Measurements from ENCODE around the gene GCLC.
"Not testable (repeated sequence)": the region's sequence is repeated elsewhere in the genome, so short reads cannot be mapped to it uniquely, and the experiment has no call there.

GCLC gene

DNA sequence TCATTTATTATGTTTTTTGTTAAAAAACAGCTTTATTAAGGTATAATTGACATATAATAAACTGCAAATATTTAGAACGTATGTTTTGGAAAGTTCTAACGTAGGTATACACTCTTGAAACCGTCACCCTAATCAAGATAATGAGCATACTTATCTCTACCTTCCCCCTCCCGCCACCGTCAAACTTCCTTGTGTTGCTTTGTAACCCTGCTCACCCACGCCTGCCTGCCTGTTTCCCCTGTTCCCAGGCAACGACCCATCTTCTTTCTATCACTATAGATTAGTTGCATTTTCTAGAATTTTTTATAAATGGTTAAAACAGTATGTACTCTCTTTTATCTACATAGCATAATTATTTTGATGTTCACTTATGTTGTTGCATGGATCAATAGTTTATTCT is 33.5 kb upstream of the GCLC start:
- DNase-seq (ENCODE audit: insufficient read length, low spot score) (no peak), FAIRE-seq (no peak)
- TF ChIP-seq, protein P1, sequence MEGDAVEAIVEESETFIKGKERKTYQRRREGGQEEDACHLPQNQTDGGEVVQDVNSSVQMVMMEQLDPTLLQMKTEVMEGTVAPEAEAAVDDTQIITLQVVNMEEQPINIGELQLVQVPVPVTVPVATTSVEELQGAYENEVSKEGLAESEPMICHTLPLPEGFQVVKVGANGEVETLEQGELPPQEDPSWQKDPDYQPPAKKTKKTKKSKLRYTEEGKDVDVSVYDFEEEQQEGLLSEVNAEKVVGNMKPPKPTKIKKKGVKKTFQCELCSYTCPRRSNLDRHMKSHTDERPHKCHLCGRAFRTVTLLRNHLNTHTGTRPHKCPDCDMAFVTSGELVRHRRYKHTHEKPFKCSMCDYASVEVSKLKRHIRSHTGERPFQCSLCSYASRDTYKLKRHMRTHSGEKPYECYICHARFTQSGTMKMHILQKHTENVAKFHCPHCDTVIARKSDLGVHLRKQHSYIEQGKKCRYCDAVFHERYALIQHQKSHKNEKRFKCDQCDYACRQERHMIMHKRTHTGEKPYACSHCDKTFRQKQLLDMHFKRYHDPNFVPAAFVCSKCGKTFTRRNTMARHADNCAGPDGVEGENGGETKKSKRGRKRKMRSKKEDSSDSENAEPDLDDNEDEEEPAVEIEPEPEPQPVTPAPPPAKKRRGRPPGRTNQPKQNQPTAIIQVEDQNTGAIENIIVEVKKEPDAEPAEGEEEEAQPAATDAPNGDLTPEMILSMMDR (IDR thresholded peaks at IDR 0.05; ENCODE audit: insufficient read depth, missing control alignments), result no peak

DNA sequence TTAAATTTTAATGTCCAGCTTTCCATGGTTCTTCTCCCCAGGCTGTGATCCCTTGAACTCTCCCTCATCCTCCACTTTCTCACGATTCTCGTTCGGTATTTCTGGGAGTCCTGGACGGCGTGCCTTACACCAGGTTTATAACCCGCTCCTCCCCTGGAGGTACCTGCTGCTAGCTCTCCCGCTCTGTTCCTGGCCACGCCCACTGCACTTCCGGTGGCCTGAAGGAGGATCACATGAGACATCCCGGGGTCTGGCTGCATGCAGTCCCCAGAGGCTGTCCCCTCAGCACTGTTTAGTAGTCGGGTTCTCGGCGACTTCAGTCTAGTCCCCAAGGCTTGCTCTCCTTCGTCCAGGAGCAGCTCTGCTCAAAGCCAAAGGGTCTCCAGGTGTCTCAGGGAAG is 28.4 kb upstream of the GCLC start:
- TF ChIP-seq, protein P1 (IDR thresholded peaks at IDR 0.05; ENCODE audit: insufficient read depth, missing control alignments), result no peak
- no peak for FAIRE-seq
- DNase-seq (ENCODE audit: insufficient read length, low spot score), result no peak

DNA sequence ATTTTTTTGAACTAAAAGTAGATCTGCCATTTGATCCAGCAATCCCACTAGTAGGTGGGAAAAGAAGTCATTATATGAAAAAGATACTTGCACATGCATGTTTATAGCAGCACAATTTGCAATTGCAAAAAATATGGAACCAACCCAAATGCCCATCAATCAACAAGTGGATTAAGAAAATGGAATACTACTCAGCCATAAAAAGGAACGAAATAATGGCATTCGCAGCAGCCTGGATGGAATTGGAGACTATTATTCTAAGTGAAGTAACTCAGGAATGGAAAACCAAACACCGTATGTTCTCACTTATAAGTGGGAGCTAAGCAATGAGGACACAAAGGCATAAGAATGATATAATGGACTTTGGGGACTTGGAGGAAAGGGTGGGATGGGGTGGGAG is 27.5 kb upstream of the GCLC start:
- FAIRE-seq; DNase-seq (ENCODE audit: insufficient read length, low spot score): not testable (repeated sequence)

DNA sequence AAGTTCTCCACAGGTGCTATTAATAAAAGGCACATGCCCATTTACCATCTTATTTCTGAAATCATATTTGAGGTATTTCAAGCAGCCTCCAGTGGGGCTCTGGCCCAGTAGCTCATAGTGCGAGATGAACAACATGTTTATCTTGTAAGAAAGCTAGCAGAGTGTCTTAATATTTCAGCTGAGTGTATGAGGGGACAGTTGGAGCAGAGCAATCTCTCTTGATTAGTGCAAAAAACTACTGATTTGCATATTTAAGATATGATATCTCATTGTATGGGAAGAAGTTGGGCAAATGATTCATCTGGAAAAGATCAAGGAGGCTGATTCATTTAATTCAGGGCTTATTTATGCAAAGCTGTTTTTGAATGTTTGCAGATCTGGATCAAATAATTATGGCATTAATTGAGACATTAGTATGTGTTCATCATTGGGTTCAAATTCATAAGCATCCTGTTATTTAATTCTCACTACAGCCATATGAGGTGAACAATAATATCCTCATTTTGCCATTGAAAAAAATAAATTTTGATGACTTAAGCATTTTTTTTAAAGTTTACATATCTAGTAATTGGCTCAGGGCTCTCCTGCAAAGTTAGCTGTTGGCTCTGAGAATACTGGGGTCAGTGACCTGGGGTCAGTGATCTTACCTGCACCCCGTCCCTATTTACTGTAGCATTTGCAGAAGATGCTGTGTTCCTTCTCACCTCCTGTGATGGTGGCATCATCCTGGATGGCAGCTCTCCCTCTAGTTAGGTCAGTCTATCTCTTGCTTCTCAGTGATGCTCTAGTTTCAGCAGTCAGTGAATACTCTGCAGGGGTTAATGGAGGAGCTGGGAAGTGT is 24.1 kb upstream of the GCLC start:
- TF ChIP-seq, protein P1 (IDR thresholded peaks at IDR 0.05; ENCODE audit: insufficient read depth, missing control alignments), result no peak
- FAIRE-seq (no peak), DNase-seq (ENCODE audit: insufficient read length, low spot score) (no peak)

DNA sequence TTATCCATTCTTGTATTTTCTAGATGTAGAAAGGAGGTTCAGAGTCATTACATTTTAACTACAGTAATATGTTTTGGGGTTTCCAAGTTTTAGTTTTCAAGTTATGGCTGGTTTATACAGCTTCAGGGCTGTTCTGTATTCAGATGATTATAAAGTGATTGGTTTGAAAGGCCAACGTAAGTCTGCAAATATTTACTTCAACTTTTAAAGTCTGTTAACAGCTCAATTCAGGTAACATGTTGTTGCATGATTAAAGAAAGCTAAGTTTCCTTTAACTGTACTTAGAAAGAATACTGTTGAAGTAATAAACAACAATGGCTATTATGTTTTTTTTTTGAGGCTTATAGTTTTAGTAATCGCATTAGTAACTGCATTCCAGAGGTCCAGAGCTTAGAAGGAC is 22.8 kb upstream of the GCLC start:
- FAIRE-seq, result no peak
- TF ChIP-seq, protein P1 (IDR thresholded peaks at IDR 0.05; ENCODE audit: insufficient read depth, missing control alignments), result no peak
- no peak for DNase-seq (ENCODE audit: insufficient read length, low spot score)

DNA sequence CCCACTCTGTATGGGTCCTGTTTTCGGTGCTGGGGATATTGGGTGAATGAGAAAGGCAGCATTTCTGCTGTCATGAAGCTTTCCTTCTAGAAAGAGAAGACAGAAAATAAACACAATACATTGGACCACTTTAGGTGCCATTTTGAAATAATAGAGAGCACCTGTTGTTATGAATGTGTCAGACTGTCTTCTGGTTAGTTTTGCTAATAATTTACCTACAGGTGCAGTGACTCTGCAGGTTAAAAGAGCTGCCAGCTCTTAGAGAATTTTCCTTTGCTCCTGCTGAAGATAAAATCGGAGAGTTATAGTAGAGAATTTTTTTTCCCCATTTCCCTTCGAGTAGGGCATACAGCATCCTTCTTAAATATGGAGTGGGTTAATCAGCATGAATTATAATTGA is 21.9 kb upstream of the GCLC start:
- FAIRE-seq, result no peak
- no peak for DNase-seq (ENCODE audit: insufficient read length, low spot score)
- TF ChIP-seq, protein P1 (IDR thresholded peaks at IDR 0.05; ENCODE audit: insufficient read depth, missing control alignments), result no peak

DNA sequence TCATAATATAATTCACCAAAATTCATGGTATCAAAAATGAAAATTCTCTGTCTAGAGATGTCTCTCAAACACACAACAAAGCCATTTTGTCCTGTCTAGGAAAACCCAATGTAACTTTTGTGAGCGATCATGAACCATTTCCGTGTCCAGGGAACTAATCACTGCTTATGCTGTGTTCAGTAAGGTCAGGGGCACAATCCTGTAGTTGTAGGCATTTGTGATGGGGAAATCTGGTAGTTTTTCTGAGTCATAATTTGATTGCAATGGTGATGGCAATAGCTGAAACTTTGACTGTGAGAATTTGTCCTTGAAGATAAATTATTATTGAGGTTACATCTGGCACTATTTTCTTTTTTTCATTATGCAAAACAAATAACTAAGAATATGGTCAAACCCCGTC is 21.0 kb upstream of the GCLC start:
- TF ChIP-seq, protein P1 (IDR thresholded peaks at IDR 0.05; ENCODE audit: insufficient read depth, missing control alignments), result no peak
- FAIRE-seq (no peak), DNase-seq (ENCODE audit: insufficient read length, low spot score) (no peak)

Data from D721Med (cell line).